ENCODE results near the gene ME3.

ME3 gene

DNA sequence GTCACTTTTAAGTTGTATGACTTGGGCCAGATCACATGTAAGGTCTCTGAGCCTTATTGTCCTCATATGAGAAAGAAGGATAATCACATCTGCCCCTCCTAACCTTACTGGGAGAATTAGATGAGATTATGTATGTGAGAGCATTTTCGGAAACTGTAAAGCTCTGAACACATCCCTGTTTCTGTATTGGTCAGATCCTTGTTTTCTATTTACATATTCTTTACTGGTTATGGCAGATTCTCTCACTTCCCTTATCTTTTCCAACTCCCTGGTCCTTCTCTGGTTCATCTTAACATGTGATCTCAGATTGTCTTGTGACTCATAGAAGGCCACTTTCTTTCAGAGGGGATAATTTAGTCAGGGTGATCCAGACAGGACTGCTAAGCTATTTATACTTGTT lies 255.9 kb downstream of the ME3 start:
- DNase-seq = no peak

DNA sequence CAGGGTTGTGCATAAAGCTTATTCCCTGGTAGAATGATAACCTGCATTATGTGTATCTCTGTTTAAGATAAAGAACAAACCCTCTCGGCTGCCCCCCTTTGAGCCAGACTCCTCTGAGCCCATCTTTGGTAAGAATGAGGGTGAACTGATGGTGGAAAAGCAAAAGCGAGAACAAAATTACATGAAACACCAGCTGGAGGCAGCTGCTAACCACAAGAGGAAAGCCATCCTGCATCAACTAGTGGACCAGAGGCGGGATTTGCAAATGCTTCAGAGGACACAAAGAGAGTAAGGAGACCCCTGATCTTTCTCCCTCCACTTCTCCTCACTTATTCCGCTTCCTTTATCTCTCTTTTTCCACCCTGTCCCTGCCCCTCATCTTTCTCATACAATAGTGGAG lies 257.4 kb downstream of the ME3 start:
- DNase-seq = no peak

DNA sequence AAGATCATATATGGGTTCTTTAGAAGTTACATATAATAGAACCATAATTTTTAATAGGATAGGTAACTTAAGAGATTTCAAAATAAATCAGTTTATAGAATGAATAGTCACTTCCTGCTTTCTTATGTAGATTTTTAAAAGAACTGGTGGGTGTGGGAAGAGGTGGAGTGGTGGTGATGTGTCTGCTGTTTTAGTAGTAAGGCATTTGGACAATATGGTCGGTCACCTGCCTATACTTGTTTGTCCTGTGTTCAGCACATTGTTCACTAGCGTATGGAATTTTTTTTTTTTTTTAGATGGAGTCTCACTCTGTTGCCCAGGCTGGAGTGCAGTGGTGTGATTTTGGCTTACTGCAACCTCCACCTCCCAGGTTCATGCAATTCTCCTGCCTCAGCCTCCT lies 258.4 kb downstream of the ME3 start:
- no peak for DNase-seq

DNA sequence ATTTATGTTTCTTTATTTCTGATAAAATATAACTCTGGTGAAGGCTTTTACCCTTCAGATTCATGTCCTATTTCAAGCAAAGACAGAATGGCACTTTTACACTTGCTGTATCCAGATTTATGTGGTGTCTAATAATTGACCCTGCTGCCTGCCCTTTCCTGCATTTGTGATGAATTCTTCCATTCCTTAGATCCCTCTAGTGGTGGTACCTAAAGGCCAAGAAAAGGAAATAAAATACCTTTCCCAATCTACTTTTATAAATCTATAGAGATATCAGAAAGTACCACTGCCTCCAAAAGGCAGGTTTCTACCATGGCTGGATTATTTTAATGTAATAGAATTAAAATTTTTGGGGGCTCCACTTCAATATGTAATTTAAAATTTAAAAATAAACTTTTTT lies 263.6 kb downstream of the ME3 start:
- DNase-seq = no peak

DNA sequence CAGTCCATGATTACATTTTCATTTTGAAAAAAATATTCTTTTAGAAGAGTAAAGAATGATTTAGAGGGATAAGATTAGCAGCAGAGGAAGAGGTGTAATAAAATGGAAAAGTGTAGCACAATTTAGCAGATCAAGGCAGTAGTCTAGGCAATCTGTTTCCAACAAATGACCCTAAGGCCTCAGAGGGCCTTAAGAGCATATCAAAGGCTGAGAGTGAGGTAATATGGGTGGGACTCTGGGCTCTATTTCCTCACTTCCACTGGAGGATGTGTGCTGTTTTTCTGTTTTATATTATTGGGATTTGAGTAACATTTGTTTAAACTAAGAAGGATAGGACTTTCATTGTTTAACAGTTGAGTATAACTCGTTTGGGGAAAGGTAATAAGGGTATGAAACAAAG lies 269.0 kb downstream of the ME3 start:
- no peak for DNase-seq

DNA sequence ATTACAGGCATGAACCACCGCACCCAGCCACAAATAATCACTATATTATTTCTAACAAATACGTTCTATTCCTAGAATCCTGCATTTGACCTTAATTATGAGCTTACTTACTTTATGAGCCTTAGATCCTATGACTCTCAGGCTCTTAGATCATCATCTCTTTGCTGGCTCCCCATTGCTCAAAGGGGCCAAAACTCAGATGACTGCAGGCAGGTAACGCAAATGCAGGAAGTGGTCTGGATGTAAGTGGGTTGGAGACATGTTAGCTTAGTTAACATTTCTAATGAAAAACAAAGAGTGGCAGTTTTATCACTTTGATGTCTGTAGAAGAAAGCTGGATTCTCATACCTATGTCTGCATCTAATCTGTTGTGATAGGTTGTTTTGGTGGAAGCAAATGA lies 274.3 kb downstream of the ME3 start:
- DNase-seq = no peak

DNA sequence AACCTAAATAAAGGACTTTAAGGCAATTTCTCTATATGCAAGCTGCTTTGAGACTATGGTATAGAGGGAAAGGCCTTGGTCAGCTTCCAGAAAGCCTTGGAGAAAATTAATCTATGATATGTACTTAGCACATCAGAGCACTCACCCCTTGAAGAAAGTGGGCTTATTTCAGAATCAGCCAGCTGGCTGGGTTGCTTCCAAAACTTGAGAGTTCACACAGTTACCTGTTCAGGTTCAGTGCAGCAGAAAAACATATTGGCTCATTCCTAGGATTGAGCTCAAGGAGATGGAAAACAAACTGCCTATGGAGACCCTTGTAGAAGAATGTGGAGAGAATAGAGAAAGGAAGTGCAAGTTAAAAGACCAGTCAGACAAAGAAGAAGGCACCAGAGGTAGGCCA lies 275.1 kb downstream of the ME3 start:
- no peak for DNase-seq

DNA sequence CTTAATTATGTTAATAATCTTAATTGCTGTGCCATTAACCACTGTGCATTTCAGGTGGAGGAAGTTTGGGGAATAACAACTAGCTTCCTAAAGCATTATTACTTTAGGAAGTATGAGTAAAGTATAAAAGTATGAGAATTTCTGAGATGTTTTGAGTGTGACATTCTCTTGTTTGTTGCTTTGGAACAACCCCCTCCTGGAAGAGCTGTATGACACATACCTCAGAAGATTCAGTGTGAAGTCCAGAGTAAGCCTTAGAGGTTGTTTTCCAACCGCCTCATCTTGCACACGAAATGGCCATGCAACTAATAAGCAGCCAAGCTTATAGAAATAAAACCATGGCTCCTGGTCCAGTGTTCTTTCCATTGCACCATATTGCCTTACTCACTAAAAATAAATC lies 276.0 kb downstream of the ME3 start:
- no peak for DNase-seq

DNA sequence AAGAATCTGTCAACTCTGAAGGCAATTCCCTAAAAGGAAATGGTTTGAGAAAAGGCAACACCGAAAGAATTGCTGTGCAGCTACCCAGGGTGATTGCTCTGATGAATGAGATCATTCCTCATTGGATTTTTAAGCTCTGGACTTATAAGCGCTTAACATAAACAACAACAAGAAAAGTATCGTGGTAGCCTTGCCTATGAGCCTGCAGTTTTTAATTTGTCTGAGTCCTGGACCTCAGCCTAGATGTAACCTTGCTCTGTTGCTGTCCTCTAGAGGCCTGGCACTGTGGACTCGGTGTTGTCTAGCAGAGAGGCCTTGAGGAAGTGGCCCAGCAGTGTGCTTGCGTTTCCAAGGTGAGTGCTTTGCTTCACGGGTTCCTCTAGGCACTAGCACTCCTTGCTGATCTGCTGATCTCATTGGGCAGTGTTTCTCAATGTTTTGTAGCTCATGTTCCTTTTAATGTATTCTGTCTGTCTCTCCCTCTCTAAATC lies 277.3 kb downstream of the ME3 start:
- DNase-seq = no peak

Data from NCI-H1930 (cell line).